NCI-H460 (cell line): Measurements from ENCODE around the gene THSD7B. TPM values are rescaled to one million over a fixed set of nuclear protein-coding genes. Genes with fewer than 3 reads are reported as not detected.

Experiments used
- DNase-seq: peaks from one replicate; pipeline ENCODE4 v3.0.0-alpha.2; 2016; ENCODE audit warnings: low read depth; ENCODE audit errors: extremely low read depth
- total RNA-seq: library from RNA; depleted of rRNA; stranded (reverse); fragments of >200 nt; shearing (Covaris generic); gene quantifications from 2 replicates; pipeline ENCODE4 v1.2.3, GENCODE V29; 2014

THSD7B gene
- total RNA-seq, 1 experiment from 2014 or later, result 0.02 TPM

DNA sequence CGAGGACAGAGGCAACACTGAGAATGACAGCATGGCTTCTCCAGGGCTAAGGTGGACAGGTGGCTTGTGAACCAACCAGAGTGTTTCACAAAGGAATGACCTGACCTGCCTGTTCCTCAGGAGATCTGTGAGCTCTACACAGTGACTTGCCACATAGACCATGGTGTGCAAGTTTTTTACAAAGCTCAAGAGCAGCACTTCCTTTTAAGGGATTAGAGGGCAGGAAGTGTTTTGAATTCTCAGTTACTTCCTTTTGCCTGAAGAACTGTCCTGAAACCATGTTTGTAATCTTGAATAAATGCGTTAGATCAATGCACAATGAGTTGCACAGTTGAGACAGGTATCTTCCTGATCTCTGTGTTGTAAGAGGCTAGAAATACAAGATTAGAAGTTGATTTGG, 421.9 kb downstream of the THSD7B start:
- DNase-seq, result no peak

DNA sequence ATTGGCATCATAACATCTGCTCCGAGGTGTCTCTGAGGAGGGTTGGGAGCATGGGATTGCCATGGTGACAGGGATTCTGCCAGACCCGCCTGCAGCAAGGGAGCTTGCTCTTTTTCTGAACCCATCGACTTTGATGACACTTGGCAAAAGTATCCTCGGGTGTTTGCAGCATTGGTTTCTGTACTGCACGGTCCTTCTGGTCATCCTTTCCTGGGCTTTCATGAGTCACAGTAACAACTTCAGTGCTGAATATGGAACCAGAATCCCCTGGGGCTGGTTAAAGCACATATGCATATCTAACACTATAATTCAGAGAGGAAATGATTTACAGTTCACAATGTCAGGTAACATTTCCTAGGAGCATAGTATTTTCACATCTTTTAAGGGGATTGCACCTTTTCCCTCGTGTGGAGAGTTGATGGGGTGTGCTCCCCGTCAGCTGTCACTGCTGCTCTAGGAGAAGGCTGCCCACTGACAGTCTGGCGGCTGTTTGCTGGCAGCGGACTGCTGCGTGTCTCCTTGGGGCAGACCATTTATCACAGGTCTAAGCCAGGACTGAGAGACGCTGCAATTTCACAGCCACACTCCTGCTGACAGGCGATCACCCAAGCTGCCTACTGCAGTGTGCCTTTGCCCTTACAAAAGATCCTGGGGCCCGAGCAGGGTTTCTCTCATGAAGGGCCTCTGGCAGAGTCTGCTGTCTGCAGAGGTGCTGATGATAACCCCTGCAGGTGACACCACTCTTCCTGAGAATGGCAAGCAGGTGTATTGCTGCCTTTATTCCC, 425.3 kb downstream of the THSD7B start:
- no peak for DNase-seq

GRCh38 chr2:137192366-137193310, 427.3 kb downstream of the THSD7B start:
- peak; percentile 16 for DNase-seq

- DNase-seq, result no peak
These were observed 428.1 kb downstream of the THSD7B start for GRCh38 chr2:137193401-137193800.

- DNase-seq, result no peak
These were observed 428.8 kb downstream of the THSD7B start for GRCh38 chr2:137194111-137194510.

DNA sequence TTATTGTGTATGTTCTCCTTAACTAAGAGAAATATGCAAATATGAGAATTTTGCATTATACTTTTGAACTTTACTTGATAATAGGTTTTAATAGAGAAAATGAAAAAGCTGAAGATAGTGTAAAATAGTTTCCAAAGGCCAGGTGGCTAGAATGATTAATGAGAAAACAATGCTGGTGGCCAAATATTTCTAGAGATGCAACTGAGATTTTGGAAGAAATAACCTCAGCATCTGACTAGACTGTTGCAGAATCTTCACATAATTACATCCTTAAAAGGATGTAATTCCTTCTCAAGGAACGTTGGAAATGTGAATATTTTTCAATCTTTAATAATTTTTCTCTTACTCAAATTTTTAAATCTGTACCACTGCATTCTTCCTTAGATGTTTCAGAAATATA, 434.4 kb downstream of the THSD7B start:
- DNase-seq, result no peak

DNA sequence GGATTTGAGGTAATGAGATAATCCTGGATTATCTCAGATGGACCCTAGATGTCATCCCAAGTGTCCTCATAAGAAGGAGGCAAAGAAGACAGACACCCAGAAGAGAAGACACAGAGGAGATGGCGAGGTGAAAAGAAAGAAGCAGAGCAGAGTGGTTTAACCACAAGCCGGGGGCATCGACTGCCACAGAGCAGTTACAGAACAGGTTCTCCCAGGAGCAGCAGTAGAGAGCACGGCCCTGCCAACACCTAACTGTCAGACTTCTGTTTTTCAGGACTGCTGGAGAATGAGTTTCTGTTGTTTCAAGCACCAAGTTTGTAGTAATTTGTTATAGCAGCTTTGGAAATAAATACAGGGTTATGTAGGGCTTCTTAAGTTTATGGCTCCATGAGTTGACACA, 437.0 kb downstream of the THSD7B start:
- DNase-seq, result no peak

GRCh38 chr2:137205324-137205723, 440.0 kb downstream of the THSD7B start:
- DNase-seq, result no peak

DNA sequence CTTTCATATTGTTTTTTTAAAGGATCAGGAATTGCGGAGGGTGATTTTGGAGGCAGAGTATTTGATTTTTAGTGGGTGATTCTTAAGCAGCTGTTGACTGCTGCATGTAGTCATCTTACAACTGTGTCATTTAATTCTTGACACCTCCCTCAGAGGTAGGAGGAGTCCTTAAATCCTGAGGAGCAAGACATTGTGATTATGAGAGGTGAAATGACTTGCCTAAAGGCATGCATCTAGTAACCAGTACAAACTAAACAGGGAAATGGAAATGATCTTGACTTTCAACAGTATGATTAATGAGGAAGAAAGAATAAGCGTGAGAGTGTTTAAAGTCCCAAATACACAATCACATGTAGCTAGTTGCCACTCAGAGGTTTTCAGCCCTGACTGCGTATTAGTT, 440.7 kb downstream of the THSD7B start:
- DNase-seq, result no peak

- DNase-seq, result no peak
These were observed 441.7 kb downstream of the THSD7B start for GRCh38 chr2:137207030-137207429.

GRCh38 chr2:137208431-137208891, 443.1 kb downstream of the THSD7B start:
- DNase-seq, result no peak

- DNase-seq, result no peak
These were observed 444.7 kb downstream of the THSD7B start for GRCh38 chr2:137210039-137210438.

DNA sequence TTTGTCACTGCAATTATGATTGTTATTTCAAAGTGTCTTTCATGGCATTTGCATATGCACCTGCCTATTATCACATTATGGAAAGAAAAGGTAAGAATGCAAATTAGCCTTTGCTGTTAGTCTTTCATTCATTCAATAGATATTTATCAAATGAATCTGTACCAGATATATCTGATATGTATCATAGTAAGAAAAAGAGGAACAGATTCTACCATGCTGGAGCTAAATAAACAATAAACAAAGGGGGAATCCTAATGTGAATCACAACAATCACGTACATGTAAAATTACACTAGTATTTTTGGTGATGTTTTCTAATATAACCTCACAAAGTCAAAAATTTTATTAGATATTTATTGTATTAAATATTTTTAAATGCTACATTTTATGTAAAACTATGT, 446.4 kb downstream of the THSD7B start:
- no peak for DNase-seq

DNA sequence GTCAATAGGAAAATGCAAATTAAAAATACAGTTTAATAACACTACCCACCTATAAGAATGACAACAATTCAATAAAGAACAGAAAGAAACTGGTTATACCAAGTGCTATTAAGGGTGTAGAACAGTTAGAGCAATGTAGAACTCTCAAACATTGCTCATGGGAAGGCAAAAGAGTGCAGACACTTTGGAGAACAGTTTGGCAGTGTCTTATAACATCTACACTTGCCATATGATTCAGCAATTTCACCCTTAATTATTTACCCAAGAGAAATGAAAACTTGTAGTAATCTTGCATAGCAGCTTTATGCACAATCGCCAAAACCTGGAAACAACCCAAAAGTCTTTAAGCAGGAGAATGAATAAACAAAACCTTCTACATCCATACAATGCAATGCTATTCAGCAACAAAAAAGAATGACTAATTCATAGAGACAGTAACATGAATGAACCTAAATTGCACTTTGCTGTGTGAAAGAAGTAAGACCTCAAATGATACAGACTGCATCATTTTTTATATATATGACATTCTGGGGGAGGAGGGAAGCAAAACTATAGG, 455.2 kb downstream of the THSD7B start:
- DNase-seq, result peak; percentile 11

GRCh38 chr2:137221797-137222492, 456.6 kb downstream of the THSD7B start:
- no peak for DNase-seq

DNA sequence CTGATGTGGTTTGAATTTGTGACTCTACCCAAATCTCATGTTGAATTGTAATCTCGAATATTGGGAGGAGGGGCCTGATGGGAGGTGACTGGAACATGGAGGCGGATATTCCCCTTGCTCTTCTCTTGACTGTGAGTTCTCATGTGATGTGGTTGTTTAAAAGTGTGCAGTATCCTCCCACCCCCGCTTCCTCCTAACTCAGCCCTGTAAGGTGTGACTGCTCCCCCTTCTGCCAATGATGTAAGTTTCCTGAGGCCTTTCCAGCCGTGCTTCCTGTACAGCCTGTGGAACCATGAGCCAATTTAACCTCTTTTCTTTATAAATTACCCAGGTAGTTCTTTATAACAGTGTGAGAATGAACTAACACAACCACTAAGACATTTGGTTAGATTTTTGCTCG, 458.4 kb downstream of the THSD7B start:
- DNase-seq, result no peak

- peak; percentile 12 for DNase-seq
These were observed 463.2 kb downstream of the THSD7B start for GRCh38 chr2:137228566-137228965.

- peak; percentile 7 for DNase-seq
These were observed 464.5 kb downstream of the THSD7B start for GRCh38 chr2:137229834-137230233.

DNA sequence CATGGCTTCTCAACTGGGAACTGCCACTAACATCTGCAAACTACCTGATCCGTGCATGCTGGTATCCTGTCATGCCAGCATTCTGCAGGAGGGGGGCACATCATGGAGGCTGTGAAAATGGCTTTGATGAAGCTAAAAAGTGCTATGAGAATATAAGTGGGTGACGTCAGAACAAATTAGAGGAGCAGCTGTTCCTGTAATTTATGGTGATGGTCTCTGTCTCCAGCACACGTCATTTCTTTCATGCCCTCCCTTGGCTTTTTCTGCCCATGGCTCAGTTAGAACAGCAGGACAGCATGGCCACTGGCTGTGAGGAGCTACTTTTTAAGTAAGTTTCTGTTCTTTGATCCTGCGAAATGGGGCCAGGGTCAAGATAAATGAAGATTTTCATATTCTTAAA, 466.3 kb downstream of the THSD7B start:
- DNase-seq, result no peak

GRCh38 chr2:137232076-137232475, 466.7 kb downstream of the THSD7B start:
- DNase-seq, result no peak

- no peak for DNase-seq
These were observed 467.7 kb downstream of the THSD7B start for GRCh38 chr2:137233091-137233490.
